GM21825 (cell line): Measurements from ENCODE around the gene TDRKH.
A peak's percentile ranks its signal among the peaks of the same experiment; 100 is the strongest.
"Not testable (repeated sequence)": the region's sequence is repeated elsewhere in the genome, so short reads cannot be mapped to it uniquely, and the experiment has no call there.

Experiments
- ATAC-seq: cut with Tn5 transposase; IDR thresholded peaks from one replicate; pipeline ENCODE4 v1.9.1; 2021; ENCODE audit warnings: mild to moderate bottlenecking, moderate library complexity; ENCODE audit not compliant: unreplicated experiment

The TDRKH gene

GRCh38 chr1:151803164-151803563 lies 12.9 kb upstream of the TDRKH start:
- no peak for ATAC-seq

- ATAC-seq, result no peak
Measured at GRCh38 chr1:151802372-151802771, 12.1 kb upstream of the TDRKH start.

GRCh38 chr1:151801846-151802245 lies 11.5 kb upstream of the TDRKH start:
- no peak for ATAC-seq

- no peak for ATAC-seq
Measured at GRCh38 chr1:151801310-151801820, 11.1 kb upstream of the TDRKH start.

- ATAC-seq, result no peak
Measured at GRCh38 chr1:151800830-151801229, 10.5 kb upstream of the TDRKH start.

- no peak for ATAC-seq
Measured at GRCh38 chr1:151799179-151800022, 9.1 kb upstream of the TDRKH start.

GRCh38 chr1:151798571-151798970 lies 8.3 kb upstream of the TDRKH start:
- ATAC-seq, result no peak

- peak; percentile 4 for ATAC-seq
Measured at GRCh38 chr1:151790940-151791651, 796 bp upstream of the TDRKH start.

- ATAC-seq, result no peak
Measured at GRCh38 chr1:151787689-151788088, 2.6 kb downstream of the TDRKH start.

- ATAC-seq, result no peak
Measured at GRCh38 chr1:151783796-151784195, 6.5 kb downstream of the TDRKH start.

GRCh38 chr1:151782741-151783140 lies 7.6 kb downstream of the TDRKH start:
- ATAC-seq, result no peak

GRCh38 chr1:151782026-151782425 lies 8.3 kb downstream of the TDRKH start:
- not testable (repeated sequence) for ATAC-seq

GRCh38 chr1:151780736-151781135 lies 9.6 kb downstream of the TDRKH start:
- not testable (repeated sequence) for ATAC-seq

GRCh38 chr1:151779852-151780251 lies 10.4 kb downstream of the TDRKH start:
- ATAC-seq, result no peak

- no peak for ATAC-seq
Measured at GRCh38 chr1:151777317-151777716, 13.0 kb downstream of the TDRKH start.

- ATAC-seq, result no peak
Measured at GRCh38 chr1:151776665-151777062, 13.6 kb downstream of the TDRKH start.

GRCh38 chr1:151775894-151776664 lies 14.2 kb downstream of the TDRKH start:
- no peak for ATAC-seq

- ATAC-seq, result no peak
Measured at GRCh38 chr1:151774256-151774922, 15.9 kb downstream of the TDRKH start.

- no peak for ATAC-seq
Measured at GRCh38 chr1:151773702-151774101, 16.6 kb downstream of the TDRKH start.

- not testable (repeated sequence) for ATAC-seq
Measured at GRCh38 chr1:151769270-151769669, 21.0 kb downstream of the TDRKH start.
